ENCODE measurements around the gene MB21D2.

Gene MB21D2

DNA sequence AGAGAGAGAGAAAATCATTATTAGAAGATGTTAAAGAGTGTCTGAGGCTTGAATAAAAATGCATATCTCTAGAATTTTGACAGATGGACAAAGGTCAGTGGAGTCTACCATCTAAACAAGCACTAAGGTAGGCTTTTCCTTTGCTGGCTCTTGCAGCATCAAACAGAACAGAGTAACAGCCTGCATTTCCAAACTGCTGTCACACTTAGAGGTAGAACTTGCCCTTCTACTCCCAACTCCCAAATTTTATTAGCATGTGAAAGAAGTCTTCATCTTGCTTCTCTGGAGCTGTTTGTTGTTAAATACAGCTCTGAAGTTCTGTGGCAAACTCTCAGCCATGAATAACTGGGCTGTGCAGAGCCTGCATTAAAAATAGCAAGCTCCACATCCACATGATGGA lies 4.1 kb upstream of the MB21D2 start:
- DNase-seq (ENCODE audit: low read depth in 3 of 3): no peak

DNA sequence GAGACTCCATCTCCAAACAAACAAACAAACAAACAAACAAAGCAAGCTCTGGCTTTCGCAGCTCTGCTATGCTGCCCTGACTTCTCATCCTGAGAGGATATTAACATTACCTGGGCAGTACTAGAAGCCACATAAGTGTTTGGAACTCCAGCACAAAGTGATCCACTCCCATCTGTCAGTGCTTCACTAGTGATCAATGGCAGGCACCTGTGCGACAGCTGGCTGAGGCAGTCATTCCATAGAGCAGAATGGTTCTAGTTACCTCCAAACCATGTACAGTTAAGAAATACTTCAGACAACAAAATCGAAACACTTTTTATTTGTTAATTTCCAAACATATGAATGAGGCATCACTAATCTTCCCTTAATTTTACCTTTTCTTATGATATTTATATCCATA lies 2.8 kb upstream of the MB21D2 start:
- no peak for DNase-seq (ENCODE audit: low read depth in 3 of 3)

DNA sequence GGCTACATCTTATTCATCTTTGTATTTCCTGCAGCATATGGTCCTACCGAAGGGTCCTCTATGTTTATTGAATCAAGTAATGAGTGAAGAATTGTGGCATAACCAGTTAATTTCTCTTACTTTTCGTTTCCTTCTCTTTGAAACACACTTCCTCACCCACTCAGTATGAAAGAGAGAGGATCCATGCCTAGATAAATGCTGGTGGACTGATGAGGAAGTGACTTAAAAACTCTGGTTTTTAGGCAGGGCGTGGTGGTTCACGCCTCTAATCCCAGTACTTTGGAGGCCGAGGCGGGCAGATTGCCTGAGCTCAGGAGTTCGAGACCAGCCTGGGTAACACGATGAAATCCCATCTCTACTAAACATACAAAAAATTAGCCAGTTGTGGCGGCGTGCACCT lies 2.2 kb upstream of the MB21D2 start:
- no peak for DNase-seq (ENCODE audit: low read depth in 3 of 3)

DNA sequence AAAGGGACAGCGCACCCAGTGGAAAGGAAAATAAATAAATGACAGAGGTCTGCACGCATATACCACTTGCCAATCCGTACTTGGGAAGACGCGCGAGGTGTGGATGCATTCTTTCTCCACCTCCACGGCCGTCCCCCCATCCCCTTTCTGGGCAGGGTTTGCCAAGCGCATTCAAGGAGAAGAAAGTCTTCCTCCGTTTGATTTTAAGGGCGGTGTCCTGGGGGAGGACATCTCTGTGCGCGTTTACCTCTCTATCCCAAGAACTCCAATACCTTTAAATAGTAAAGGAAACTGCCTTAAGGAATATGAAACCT lies 576 bp upstream of the MB21D2 start:
- no peak for DNase-seq (ENCODE audit: low read depth in 3 of 3)

DNA sequence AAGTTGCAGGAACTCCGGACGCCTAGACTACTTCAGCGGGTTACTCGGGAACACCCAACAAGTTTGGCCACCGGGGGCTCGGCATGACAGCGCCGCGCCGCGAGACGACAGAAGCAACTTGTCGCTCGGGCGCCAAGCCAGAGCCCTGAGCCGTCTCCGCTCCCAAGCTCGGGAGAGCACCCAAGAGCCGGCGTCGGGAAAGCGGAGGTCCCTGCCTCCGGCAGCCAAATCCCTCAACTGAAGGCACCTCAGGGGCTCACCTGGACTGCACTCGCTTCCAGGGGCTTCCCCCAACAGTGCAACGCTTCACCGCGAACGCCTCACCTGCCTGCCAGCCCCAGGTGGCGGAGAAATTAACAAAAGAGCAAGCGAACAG lies 640 bp downstream of the MB21D2 start:
- DNase-seq (ENCODE audit: low read depth in 3 of 3): peak in 1 of 3 experiments; percentile 4

DNA sequence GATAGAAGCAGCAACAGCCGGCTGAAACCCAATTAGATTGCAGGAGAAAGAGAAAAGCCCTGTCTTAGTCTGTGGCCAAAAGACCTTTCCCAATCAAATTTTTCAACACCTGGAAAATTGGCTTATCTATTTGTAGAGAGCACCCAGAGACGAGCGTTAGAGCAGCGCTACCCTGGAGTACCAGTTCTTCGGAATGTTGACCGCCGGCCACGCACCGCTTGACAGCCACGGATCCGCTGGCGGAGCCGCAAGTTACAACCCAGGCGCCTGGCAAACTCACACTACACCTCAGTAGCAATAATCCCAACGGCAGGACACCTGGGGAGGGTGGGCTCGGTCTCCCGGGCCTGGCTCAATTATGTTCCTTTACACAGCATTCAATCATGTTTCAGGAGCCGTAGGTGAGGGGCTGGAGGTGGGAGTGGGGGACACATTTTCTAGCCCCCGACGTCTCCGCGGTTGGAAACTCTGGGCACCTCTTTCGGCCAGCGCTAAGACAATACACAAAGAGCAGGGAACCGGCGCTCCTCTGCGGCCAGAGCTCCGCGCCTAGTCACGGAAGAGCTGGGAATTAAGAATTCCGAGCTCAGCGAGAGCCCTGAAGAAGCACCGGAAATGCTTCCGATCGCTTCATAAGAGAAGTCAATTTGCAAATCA lies 1.2 kb downstream of the MB21D2 start:
- no peak for DNase-seq (ENCODE audit: low read depth in 3 of 3)

DNA sequence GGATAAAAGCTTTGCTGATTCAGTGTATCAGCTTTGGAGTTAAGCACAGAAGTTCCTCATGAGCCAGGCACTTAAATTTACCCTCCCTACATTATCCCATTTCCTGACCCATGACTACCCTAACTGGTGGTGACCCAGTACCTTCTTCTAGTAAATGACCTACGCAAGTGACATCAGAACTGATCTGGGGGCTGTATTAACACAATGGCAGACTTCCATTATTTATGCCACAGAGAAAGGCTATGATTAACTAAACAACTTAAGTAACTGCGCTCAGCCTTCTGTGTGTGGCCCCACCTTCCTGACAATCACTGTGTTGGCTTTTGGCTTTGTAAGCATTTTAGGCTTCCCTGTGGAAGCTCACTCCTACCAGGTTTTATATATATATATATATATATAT lies 1.9 kb downstream of the MB21D2 start:
- DNase-seq (ENCODE audit: low read depth in 3 of 3): no peak

DNA sequence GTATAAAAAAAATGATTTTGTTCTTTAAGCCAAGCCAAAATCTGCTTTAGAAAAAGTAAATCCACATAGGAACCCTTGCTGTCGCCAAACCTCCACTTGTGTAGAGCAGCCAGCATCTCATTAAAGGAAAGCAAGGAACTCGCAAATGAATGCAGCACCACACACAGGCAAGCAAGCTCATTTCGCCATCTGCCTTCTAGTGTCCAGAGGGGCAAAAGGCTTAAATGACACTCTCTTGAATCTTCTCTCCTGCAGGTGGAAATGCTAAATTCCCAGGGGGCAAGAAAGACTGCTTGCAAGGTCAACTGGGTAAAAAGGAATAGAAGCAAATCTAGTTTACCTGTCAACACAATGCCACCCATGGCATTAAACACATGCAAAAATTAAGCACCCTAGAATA lies 2.4 kb downstream of the MB21D2 start:
- DNase-seq (ENCODE audit: low read depth in 3 of 3): no peak

DNA sequence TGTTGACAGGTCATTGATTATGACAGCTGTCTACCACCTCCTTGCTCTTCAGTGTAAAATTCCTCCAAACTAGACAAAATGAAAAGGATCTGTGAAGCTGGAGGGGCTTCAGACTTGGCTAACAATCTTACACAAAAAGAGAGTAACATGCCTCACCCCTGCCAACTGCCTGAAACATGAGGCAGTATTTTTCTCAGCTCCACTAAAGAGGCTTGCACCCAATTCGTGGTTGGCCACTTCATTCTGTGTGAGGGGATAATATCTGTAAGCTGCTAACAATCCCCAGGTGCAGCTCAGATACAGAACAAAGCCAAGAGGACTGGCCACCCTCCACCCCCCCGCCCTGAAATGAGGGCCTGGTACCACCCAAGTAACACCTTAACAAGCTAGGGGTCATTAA lies 2.8 kb downstream of the MB21D2 start:
- no peak for DNase-seq (ENCODE audit: low read depth in 3 of 3)

DNA sequence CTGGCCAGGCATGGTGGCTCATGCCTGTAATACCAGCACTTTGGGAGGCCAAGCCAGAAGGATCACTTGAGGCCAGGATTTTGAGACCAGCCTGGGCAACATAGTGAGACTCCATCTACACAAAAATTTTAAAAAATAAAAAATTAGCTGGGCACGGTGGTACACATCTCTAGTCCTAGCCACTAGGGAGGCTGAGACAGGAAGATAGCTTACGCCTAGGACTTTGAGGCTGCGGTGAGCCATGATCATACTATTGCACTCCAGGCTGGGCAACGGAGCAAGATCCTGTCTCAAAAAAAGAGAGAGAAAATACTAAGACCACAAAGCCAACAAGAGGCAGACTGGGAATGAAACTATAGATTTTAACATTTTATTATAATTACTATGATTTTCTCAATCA lies 4.1 kb downstream of the MB21D2 start:
- no peak for DNase-seq (ENCODE audit: low read depth in 3 of 3)

DNA sequence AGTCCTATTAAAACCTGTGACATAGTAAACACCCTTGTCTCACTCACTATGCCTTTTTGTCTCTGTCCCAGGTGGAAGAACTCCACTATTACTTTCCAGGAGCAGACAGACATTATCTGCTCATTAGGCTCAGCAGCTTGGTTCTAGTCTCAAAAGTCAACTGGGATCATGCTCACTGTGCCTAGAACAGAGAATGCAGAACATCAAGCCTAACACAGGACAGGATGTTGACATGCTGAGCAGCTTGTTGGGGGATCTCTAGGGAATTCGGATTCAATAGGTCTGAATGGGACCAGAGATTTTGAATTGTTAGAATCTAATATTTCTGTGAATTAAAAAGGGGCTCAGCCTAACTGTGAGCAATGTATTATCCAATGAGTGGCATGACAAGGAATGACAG lies 6.4 kb downstream of the MB21D2 start:
- no peak for DNase-seq (ENCODE audit: low read depth in 3 of 3)

DNA sequence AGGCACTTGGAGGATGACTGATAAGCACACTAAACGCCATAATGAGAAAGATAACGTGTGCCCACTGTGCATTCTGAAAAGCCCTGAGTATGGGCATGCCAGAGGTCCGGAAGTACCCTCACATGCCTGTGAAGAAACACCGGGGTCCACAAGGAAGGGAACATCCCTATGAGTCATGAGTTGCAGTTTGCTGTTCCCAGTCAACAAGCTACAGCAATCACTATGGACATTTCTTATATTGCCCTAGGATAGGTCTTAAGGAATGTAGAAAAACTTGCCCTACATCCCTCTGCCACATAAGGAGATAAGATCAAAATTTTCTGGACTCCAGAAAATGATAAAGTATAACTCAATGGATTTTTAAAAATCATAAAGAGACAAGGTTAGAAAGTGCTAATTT lies 9.9 kb downstream of the MB21D2 start:
- DNase-seq (ENCODE audit: low read depth in 3 of 3): no peak

DNA sequence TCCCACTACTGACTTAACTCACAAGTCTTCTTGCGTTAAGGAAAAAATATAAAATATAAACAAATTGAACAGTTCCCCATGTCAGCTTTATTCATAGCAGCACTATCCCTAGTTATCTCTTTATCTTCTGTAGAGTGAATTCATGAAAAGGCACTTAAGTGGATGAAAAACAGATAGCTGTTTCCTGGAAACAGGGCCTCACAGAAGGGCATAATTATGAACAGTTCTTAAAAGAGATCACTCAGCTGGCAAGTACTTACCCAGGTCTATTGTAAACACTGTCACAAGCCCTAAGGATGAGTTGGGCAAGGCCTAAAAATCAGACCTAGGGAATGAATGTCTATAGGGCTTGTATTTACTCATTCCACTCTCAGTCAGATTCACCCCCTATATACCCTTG lies 10.7 kb downstream of the MB21D2 start:
- no peak for DNase-seq (ENCODE audit: low read depth in 3 of 3)

DNA sequence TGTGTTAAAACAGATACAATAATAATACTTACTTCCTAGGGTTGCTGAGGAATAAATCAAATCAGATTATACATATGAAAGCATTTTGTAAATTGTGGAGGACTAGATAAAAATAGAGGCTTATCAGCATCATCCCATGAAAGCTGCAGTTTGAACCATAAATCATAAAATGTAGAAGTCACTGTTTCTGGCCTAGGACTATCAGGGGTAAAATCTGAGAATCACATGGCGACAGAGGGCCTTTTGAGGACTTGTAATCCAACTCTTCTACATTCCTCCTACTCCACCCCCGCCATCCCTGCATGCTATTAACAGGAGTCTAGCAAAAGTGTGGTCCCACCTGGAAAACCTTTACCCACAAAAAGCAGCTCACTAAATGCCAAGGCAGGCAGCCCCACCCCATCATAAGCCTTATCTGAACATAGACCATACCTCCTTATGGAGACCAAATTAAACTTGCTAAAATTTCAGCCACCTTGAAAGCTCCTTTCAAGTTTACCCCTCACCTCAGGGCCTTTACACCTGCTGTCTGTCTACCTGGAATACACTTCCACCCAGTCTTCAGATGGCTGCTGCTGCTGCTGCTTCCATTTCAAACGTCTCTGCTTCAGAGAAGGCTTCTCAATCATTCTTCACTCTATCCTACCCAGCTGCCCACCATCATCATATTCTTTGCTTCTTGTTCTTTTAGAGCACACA lies 11.5 kb downstream of the MB21D2 start:
- DNase-seq (ENCODE audit: low read depth in 3 of 3): no peak

DNA sequence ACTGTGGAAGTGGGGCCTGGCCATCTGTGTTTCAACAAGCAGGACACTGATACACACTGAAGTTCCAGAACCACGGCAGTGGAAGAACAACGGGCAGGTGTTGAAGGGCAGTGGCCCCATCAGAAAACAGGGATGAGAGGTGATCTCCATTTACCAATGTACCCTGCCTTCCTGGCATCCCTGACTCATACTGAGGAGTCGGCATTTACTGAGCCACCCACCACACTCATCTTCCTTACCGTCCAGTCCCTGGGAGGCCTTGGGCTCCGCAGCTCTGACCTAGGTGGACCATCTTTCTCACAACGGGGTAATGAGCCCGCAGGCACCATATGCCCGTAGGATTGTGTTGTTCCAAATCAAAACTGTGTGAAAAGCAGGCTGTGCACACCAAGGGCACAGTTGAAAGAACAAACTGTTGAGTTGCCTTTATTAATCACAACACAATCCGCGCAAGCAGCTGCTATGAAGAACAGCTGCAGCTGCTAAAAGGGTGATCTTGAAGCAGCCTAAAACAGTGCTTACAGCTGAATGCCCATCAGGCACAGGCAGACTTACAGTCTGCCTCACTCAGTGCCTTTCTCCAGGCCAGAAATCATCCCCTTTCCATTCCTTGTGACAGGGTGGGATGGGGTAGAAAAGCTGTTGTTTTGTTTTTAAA lies 12.9 kb downstream of the MB21D2 start:
- no peak for DNase-seq (ENCODE audit: low read depth in 3 of 3)

DNA sequence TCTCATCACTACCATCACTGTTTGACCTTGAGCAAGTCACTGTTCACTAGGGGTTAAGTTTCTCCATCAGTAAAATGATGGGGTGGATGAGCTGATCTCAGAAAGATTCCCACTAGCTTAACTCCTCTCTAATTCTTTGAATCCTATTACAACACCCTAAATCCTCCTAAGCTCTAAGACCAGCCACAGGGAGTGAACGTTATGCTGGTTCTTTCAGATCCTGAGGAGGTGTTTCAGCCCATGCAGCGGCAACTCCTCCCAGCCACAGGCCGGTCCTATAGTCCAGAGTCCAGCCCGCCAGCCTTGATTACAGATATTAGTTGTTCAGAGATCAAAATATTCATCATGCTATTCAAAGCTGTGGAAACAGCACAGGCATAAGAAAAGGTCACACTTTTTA lies 15.1 kb downstream of the MB21D2 start:
- DNase-seq (ENCODE audit: low read depth in 3 of 3): no peak

DNA sequence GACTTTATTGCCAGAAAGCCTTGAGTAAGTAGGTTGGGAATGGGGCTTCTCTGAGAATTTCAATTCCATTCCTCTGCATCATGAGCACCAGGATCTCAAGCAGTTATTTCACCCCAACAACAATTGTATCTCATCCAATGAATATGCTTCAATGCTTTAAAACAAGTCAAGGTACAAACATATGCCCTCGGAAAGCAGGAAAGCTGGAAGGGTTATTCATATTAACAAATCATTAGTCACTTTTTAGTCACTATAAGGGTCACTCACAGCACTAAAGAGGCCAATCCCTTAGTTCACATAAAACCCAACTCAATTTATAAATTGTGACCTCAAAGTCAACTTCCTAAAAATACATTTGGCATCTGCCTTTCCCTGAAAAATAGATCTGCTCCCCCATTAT lies 16.2 kb downstream of the MB21D2 start:
- no peak for DNase-seq (ENCODE audit: low read depth in 3 of 3)

DNA sequence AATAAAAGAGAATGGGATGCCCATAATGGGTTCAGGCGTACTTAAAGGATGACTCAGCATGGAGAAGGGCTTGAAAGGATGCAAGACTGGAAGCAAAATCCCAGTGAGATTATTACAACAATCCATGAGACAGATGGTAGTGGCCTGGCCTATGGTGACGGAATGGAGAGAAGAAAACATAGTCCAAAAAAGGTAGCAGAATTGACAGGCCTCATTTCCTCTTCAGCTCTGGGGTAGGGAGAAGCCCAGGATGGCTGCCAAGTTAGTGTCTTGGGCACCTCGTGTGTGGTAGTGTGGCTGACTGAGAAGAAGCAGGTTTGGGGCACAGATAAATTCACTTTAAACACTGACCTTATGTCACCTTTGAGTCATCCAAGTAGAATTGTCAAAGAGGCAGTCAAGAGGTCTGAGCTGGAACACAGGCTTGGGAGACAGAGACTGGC lies 18.1 kb downstream of the MB21D2 start:
- no peak for DNase-seq (ENCODE audit: low read depth in 3 of 3)

DNA sequence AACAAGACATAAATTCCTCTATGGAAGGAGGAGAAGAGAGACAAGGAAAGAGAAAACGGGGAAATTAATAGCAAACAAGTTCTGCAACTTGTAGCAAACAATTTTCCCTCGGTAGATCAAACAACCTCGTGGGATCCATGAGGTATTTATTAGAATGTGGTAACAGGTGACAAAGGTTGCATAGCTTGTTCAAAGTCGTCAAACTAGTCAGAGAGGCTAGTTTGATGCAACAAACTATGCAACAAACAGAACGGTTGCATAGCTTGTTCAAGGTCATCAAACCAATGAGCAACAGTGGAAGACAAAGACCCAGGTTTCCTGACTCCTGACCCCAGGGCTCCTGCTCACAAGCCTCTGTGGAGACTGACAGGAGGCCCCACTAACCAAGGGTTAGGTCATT lies 20.7 kb downstream of the MB21D2 start:
- no peak for DNase-seq (ENCODE audit: low read depth in 3 of 3)

DNA sequence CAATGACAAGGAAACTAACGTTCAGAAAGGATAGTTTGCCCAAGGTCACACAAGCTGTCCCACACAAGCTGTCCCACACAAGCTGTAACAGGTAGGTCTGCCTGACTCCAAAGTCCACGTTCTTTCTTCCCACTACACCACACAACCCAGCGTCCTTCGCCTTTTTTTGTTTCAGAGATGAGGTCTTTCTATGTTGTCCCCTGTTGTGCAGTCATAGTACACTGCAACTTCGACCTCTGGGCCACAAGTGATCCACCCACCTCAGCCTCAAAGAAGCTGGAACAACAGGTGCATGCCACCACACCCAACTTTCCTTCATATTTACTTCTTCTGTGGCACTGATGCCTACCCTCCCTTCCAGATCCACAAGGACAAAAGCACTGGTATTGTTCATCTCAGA lies 21.4 kb downstream of the MB21D2 start:
- no peak for DNase-seq (ENCODE audit: low read depth in 3 of 3)

DNA sequence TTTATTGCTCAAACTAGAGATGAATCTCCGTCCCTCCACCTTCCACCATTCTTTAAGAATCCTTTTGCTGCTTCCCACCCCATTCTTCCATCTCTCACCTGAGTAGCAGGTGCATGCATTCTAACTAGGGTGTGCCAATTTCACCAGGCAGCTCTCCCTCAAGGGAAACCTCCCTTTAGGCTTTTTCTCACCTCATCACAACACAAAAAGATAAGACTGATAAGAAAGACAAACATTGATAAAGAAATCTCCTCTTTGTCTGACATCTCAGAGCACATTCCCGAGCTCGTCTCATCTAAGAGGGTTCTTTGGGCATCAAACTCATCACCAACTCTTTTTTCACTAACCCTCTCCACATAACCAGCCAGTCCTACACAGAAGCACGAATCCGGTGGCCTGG lies 23.0 kb downstream of the MB21D2 start:
- no peak for DNase-seq (ENCODE audit: low read depth in 3 of 3)

DNA sequence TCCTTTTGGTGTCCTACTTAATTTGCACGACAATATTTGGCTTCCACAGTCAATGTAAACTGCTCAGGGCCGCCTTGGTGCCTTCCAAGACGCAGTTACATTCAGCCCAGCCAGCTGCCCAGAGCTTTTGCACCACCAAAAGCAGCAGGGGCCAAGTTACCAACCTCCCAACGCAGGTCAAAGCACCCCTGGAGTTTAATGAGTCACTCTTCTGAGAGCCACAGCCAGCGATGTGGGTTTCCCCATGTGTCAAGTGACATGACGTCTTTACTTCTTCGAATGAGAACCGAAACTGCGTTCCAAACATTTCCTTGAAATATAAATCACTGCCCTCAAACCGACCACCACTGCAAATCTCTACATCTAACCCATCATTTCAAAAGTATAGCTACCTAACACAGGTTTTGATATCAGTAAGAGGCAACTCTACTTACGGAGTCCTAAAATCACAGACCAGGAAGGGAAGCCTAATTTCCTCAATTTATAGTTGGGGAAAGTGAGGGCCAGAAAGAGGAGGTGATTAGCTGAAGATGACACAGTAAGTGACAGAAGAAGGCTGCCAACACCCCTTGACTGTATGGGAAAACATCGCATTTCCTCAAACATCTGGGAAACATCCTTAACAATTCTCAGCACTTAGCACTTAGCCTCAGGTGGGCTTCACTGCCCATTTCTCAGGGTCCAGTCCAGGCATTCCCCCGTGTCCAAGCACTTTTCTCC lies 24.5 kb downstream of the MB21D2 start:
- DNase-seq (ENCODE audit: low read depth in 3 of 3): peak; percentile 11 to 32 (median 28)
